Kidney capillary endothelial cell (primary cell): ENCODE results near the gene YTHDC1.
"Not testable (repeated sequence)": the region's sequence is repeated elsewhere in the genome, so short reads cannot be mapped to it uniquely, and the experiment has no call there.

ENCODE experiments used
- DNase-seq: peaks from one replicate; pipeline ENCODE4 v3.0.0-alpha.2; 2018; ENCODE audit warnings: low spot score

Gene YTHDC1

GRCh38 chr4:68349649-68350360, at the start of gene YTHDC1:
Gene YTHDC1, minus strand, starts transcription at chr4:68350090. Its CDS starts 337 bp downstream, at chr4:68349753.
- DNase-seq, result peak; percentile 91

- no peak for DNase-seq
Observed at GRCh38 chr4:68399306-68399705, 49.4 kb upstream of the YTHDC1 start.

GRCh38 chr4:68396756-68397155, 46.9 kb upstream of the YTHDC1 start:
- DNase-seq, result no peak

- DNase-seq, result no peak
Observed at GRCh38 chr4:68391436-68391835, 41.5 kb upstream of the YTHDC1 start.

- DNase-seq, result no peak
Observed at GRCh38 chr4:68390205-68390935, 40.5 kb upstream of the YTHDC1 start.

- DNase-seq, result not testable (repeated sequence)
Observed at GRCh38 chr4:68389386-68389913, 39.6 kb upstream of the YTHDC1 start.

GRCh38 chr4:68388347-68388865, 38.5 kb upstream of the YTHDC1 start:
- DNase-seq, result no peak

- DNase-seq, result no peak
Observed at GRCh38 chr4:68385267-68385666, 35.4 kb upstream of the YTHDC1 start.

GRCh38 chr4:68383115-68383514, 33.2 kb upstream of the YTHDC1 start:
- no peak for DNase-seq

GRCh38 chr4:68378226-68378625, 28.3 kb upstream of the YTHDC1 start:
- DNase-seq, result no peak

- peak; percentile 47 for DNase-seq
Observed at GRCh38 chr4:68375667-68376559, 26.0 kb upstream of the YTHDC1 start.

GRCh38 chr4:68373513-68373912, 23.6 kb upstream of the YTHDC1 start:
- peak; percentile 47 for DNase-seq

- DNase-seq, result no peak
Observed at GRCh38 chr4:68372588-68372987, 22.7 kb upstream of the YTHDC1 start.

- DNase-seq, result no peak
Observed at GRCh38 chr4:68369142-68369805, 19.4 kb upstream of the YTHDC1 start.

GRCh38 chr4:68368691-68369131, 18.8 kb upstream of the YTHDC1 start:
- no peak for DNase-seq

GRCh38 chr4:68367835-68368234, 17.9 kb upstream of the YTHDC1 start:
- DNase-seq, result no peak

GRCh38 chr4:68366600-68366999, 16.7 kb upstream of the YTHDC1 start:
- DNase-seq, result no peak

- DNase-seq, result no peak
Observed at GRCh38 chr4:68365068-68365467, 15.2 kb upstream of the YTHDC1 start.

- no peak for DNase-seq
Observed at GRCh38 chr4:68361146-68361589, 11.3 kb upstream of the YTHDC1 start.

GRCh38 chr4:68360231-68360968, 10.5 kb upstream of the YTHDC1 start:
- no peak for DNase-seq

- no peak for DNase-seq
Observed at GRCh38 chr4:68359508-68359907, 9.6 kb upstream of the YTHDC1 start.
